Gastroesophageal sphincter (tissue), 4 donors: ENCODE data around the gene POTEE. TPM values are rescaled to one million over a fixed set of nuclear protein-coding genes. Genes with fewer than 3 reads are reported as not detected.
"Not testable (repeated sequence)": the region's sequence is repeated elsewhere in the genome, so short reads cannot be mapped to it uniquely, and the experiment has no call there.

Experiments used
- ATAC-seq: fragments of 150-250 bp; one replicate; pipeline ENCODE4 v1.9.1; 2016; ENCODE audit warnings: mild to moderate bottlenecking, moderate library complexity
- H3K27ac ChIP-seq, 4 donors: fragments of 200-600 bp; sonication (generic) in 3 of 4; 1 replicate in 3 of 4; 2 replicates in 1 of 4; pipeline ENCODE4 v1.5.1; 2016 to 2019
- H3K27me3 ChIP-seq: fragments of 200-600 bp; sonication (generic); one replicate; pipeline ENCODE4 v1.5.1; 2019
- H3K36me3 ChIP-seq, 2 donors: fragments of 200-600 bp; sonication (generic); one replicate each; pipeline ENCODE4 v1.5.1; 2019; ENCODE audit warnings: control low read depth in 1 of 2
- H3K4me1 ChIP-seq, 3 donors: fragments of 200-600 bp; sonication (generic); 1 replicate in 2 of 3; 2 replicates in 1 of 3; pipeline ENCODE4 v1.5.1; 2016 to 2019; ENCODE audit warnings: control low read depth in 2 of 3
- H3K4me3 ChIP-seq, 2 donors: fragments of 200-600 bp; sonication (generic); one replicate each; pipeline ENCODE4 v1.5.1; 2019; ENCODE audit warnings: mild to moderate bottlenecking in 1 of 2, moderate library complexity in 1 of 2
- H3K9me3 ChIP-seq, 3 donors: fragments of 200-600 bp; sonication (generic); one replicate each; pipeline ENCODE4 v1.5.1; 2017 to 2019; ENCODE audit warnings: control low read depth in 2 of 3
- EP300 ChIP-seq: sonication (generic); formaldehyde crosslinking; IDR thresholded peaks from one replicate; pipeline ENCODE4 v1.6.1; 2017; ENCODE audit warnings: antibody characterized with exemption, mild to moderate bottlenecking
- POLR2A ChIP-seq, 2 donors: fragments of 450-650 bp; IDR thresholded peaks; one replicate each; pipeline ENCODE4 v1.6.1; 2017; ENCODE audit warnings: antibody characterized with exemption in 2 of 2, mild to moderate bottlenecking in 2 of 2, moderate library complexity in 1 of 2
- POLR2AphosphoS5 ChIP-seq: sonication (generic); formaldehyde crosslinking; IDR thresholded peaks from one replicate; pipeline ENCODE4 v1.6.1; 2017; ENCODE audit warnings: antibody characterized with exemption
- WGBS, 2 donors: methylation state at CpG; one replicate each; pipeline ENCODE4 v1.1.5; 2018; ENCODE audit warnings: low coverage in 1 of 2; 5-methylcytosine and 5-hydroxymethylcytosine counted together
- small RNA-seq, 4 donors: library from RNA; depleted of rRNA; stranded (forward); fragments of <200 nt; gene quantifications; one replicate each; pipeline ENCODE3, GENCODE V24; 2016
- total RNA-seq, 4 donors: library from RNA; depleted of rRNA; stranded (reverse); fragments of >200 nt; gene quantifications; one replicate each; pipeline ENCODE4 v1.1.0, GENCODE V29; 2016
- TF ChIP-seq, protein P1 (sequence below), 4 experiments: fragments of 200-600 bp in 2 of 4; fragments of 450-650 bp in 2 of 4; sonication (generic) in 1 of 4; IDR thresholded peaks; one replicate each; pipeline ENCODE4 v1.5.1; 2017 to 2019; ENCODE audit warnings: antibody characterized with exemption in 4 of 4, mild to moderate bottlenecking in 2 of 4, moderate library complexity in 2 of 4

POTEE gene
- total RNA-seq, 4 donors from 2014 or later: not detected

DNA sequence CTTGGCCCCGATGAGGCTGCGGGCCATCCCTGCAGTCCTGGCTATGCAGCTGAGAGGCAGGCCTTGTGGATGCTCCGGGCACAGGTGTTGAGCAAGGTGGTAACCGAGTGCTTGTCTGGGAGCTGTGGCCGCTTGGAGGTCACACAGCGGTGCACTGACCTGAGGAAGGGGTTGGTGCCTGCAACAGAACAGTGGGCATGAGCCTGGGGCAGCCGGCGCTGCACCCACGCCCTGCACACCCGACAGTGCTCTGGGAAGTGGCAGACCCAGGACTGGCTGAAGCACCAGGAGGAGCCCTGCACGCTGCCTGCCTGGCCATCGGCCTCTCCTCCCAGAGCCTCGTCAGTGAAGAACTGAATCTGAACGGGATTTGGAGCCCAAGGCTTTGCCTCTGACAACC lies 8.2 kb upstream of the POTEE start:
- TF ChIP-seq POLR2AphosphoS5 (no peak), EP300 (no peak), POLR2A (IDR thresholded peaks at IDR 0.05) (no peak)
- TF ChIP-seq, protein P1, sequence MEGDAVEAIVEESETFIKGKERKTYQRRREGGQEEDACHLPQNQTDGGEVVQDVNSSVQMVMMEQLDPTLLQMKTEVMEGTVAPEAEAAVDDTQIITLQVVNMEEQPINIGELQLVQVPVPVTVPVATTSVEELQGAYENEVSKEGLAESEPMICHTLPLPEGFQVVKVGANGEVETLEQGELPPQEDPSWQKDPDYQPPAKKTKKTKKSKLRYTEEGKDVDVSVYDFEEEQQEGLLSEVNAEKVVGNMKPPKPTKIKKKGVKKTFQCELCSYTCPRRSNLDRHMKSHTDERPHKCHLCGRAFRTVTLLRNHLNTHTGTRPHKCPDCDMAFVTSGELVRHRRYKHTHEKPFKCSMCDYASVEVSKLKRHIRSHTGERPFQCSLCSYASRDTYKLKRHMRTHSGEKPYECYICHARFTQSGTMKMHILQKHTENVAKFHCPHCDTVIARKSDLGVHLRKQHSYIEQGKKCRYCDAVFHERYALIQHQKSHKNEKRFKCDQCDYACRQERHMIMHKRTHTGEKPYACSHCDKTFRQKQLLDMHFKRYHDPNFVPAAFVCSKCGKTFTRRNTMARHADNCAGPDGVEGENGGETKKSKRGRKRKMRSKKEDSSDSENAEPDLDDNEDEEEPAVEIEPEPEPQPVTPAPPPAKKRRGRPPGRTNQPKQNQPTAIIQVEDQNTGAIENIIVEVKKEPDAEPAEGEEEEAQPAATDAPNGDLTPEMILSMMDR (IDR thresholded peaks at IDR 0.05): no peak
- Histone ChIP-seq H3K36me3 (no peaks in the 10 kb centered on the region), H3K4me1 (no peaks in the 10 kb centered on the region), H3K4me3 (no peak overlapping the region), H3K9me3 (no peaks in the 10 kb centered on the region), H3K27ac (no peak overlapping the region), H3K27me3 (peaks cover 13% of the 10 kb centered on the region)
- ATAC-seq: no peak
- 100% methylated on average over 2 of the region's 14 CpGs; no CpG with 5 or more reads in 1 of the 2 donors for WGBS, 2 donors

DNA sequence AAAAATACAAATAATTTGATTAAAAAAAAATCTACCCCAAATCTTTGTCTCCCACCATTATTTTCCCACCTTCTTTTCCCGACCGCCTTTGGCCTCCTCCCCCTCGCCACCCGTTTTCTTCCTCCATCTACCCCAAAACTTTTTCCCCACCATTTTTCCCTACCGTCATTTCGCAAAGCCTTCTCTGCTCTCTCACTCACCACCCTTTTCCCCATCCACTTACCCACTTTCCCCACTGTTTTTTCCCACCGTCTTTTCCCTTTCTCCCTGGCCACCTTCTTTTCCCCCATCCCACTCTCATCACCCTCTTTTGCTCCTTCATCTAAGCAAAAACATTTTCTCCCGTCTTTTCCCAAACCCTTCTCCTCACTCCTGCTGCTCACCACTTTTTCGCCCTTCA lies 1.5 kb upstream of the POTEE start:
- WGBS, 2 donors: 50 to 76% methylated on average over 1 to 8 of the region's 9 CpGs
- not testable (repeated sequence) for H3K9me3 ChIP-seq, ATAC-seq, H3K4me1 ChIP-seq, H3K27me3 ChIP-seq, H3K27ac ChIP-seq, H3K36me3 ChIP-seq, H3K4me3 ChIP-seq

DNA sequence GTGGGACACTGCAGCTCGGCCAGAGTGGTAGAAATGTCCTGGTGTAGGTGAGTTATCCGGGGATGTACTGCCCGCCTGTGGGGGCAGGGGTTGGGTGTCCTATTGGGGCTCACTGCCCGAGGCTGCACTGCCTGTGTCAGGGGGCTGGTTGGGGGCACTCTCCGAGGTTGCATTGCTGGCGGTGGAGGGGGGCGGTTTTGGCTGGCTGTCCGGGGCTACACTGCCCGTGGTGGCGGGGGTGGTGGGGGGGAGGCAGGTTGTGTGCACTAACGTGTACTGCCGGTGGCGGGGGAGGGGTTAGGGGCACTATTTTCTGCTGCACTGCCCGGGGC lies 403 bp downstream of the POTEE start:
- H3K4me1 ChIP-seq, H3K27ac ChIP-seq, ATAC-seq, H3K9me3 ChIP-seq, H3K36me3 ChIP-seq, H3K27me3 ChIP-seq, H3K4me3 ChIP-seq: not testable (repeated sequence)
- WGBS, 2 donors: no CpG with 5 or more reads among the region's 14 CpGs

DNA sequence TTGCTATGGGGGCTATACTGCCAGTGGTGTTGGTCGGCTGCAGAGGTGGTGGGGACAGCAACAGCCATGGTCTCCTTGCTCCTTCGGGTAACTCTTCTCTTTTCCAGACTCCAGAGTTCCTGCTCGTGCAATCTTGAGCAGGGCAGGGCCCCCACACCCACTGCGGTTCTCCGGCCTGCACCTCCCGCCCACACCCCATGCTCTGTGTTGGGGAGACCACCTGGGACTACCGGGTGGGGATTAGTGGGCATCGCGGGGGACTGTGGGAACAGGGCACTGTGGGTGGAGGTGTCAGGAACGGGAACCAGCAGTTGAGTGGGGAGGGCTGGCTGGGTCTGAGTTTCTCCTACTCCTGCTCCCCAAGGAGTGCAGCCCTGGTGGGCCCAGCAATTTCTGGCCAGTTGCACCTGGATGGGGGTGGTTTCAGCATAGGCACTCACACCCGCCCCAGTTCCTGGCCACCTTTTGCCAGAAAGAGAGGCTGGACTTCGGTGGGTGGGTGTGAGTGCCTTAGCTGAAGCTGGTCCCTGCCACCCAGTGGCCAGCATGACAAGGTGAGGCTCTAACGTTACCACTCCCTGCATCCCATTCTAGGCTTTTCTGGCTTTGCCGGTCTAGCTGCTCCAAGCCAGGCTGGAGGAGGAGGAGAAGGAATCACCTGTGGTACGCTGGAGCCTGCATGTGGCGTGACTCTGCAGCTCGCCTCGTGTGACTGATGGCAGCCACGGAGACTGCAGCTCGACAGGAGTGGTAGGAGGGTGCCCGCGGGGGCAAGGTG lies 1.3 kb downstream of the POTEE start:
- no CpG with 5 or more reads among the region's 22 CpGs for WGBS, 2 donors
- ATAC-seq, H3K27ac ChIP-seq, H3K9me3 ChIP-seq, H3K36me3 ChIP-seq, H3K4me1 ChIP-seq, H3K4me3 ChIP-seq, H3K27me3 ChIP-seq: not testable (repeated sequence)

DNA sequence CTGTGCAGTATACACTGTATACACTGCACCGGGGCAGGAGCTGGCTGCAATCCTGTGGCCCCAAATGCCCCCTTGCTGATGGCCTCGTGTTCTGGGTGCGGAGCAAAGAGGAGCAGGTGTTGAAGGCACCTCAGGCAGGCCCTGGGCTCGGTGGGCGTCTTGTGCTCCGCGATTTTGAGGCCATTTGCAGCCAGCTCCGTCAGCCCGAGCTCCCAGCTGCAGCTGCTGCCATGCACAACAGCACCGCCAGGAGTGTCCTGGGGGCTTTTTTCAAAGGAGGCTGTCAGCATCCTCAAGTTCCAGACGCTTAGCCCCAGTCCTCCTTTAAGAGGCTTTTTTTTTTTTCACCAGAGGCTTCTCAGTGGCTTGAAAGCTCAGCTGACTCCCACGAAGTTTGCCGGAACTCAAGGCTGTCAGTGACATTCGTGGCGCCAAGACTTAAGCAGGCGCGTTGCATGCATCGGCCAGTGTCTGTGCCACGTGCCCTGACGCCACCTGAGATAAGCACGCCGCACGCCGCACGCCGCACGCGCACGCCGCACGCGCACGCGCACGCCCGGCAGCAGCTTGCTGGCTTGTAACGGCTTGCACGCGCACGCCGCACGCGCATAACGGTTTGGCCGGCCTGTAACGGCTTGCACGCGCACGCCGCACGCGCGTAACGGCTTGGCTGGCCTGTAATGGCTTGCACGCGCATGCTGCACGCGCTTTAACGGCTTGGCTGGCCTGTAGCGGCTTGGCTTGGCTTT lies 8.1 kb downstream of the POTEE start:
- not testable (repeated sequence) for ATAC-seq, H3K36me3 ChIP-seq, H3K4me3 ChIP-seq, H3K9me3 ChIP-seq, H3K27ac ChIP-seq, H3K4me1 ChIP-seq, H3K27me3 ChIP-seq
- WGBS, 2 donors: 97% methylated on average over 6 of the region's 60 CpGs; no CpG with 5 or more reads in 1 of the 2 donors

DNA sequence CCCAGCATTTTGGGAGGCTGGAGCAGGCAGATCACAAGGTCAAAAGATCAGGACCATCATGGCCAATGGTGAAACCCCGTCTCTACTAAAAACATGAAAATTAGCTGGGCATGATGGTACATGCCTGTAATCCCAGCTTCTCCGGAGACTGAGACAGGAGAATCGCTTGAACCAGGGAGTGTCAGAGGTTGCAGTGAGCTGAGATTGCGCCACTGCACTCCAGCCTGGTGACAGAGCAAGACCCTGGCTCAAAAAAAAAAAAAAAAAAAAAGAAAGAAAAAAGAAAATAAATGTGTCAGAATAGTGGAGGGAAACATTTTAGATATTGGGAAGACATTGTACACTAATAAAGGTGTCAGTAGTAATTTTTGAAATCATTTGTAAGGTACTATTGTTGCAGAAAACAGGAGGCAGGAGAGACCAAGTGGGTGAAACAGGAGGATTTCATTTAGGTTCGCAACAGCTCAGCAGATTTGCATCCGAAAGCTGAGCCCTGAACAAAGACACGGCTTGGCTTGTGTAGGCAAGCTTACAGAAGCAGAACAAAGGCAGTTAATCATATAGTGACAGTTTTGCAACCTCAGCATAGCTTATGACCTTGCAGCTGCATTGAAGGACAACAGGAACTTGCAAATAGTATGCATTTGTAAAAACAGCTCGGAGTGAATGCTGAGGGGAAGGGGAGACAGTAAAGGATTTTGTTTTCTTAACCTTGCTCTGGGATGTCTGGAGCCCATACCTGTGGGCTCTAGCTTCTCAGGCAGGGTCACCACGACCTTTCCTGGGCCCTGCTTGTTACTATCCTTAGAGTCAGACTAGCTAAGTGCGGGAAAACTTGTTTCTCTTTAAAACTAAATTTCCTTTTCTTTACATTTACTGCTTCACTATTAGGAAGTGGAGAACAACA lies 26.5 kb downstream of the POTEE start:
- H3K9me3 ChIP-seq, ATAC-seq, H3K4me3 ChIP-seq, H3K27me3 ChIP-seq, H3K36me3 ChIP-seq, H3K4me1 ChIP-seq, H3K27ac ChIP-seq: not testable (repeated sequence)
- WGBS, 2 donors: 34 to 35% methylated on average over 4 to 6 of the region's 10 CpGs

Small RNAs within 50 kb of the gene (small RNA-seq; reads per million reads assigned to genes)
- 0 reads per million in 4 donors for gene AC009477.1
- 0 reads per million in 4 donors for gene RNU6-127P

Other genes with a start within 250 kb of the POTEE start
- 100 to 1,000 TPM; 184 to 244 (median 198) TPM for gene FAM168B, start 116.1 kb upstream of the POTEE start, total RNA-seq
- 10 to 100 TPM; 38.1 to 58.7 (median 49.0) TPM for gene PLEKHB2, start 104.2 kb upstream of the POTEE start, total RNA-seq
- not detected for gene RAB6D, start 154.6 kb downstream of the POTEE start, total RNA-seq